HG02884 (cell line): Measurements from ENCODE around the gene CSMD2.

ENCODE experiments used
- ATAC-seq: cut with Tn5 transposase; IDR thresholded peaks from one replicate; pipeline ENCODE4 v1.9.1; 2021; ENCODE audit warnings: mild to moderate bottlenecking, moderate library complexity; ENCODE audit not compliant: unreplicated experiment

The CSMD2 gene

GRCh38 chr1:33781652-33782051 is 383.4 kb downstream of the CSMD2 start:
- ATAC-seq: no peak

GRCh38 chr1:33777337-33777736 is 387.7 kb downstream of the CSMD2 start:
- no peak for ATAC-seq

- ATAC-seq: no peak
Measured at GRCh38 chr1:33768821-33769220, 396.2 kb downstream of the CSMD2 start.

GRCh38 chr1:33768106-33768505 is 396.9 kb downstream of the CSMD2 start:
- no peak for ATAC-seq

GRCh38 chr1:33764149-33764548 is 400.9 kb downstream of the CSMD2 start:
- ATAC-seq: no peak

- ATAC-seq: no peak
Measured at GRCh38 chr1:33763406-33763805, 401.6 kb downstream of the CSMD2 start.

GRCh38 chr1:33762962-33763361 is 402.1 kb downstream of the CSMD2 start:
- ATAC-seq: no peak

- ATAC-seq: no peak
Measured at GRCh38 chr1:33762109-33762830, 402.8 kb downstream of the CSMD2 start.

- ATAC-seq: no peak
Measured at GRCh38 chr1:33758698-33759097, 406.3 kb downstream of the CSMD2 start.

- ATAC-seq: no peak
Measured at GRCh38 chr1:33753087-33753856, 411.8 kb downstream of the CSMD2 start.

- ATAC-seq: no peak
Measured at GRCh38 chr1:33745942-33746341, 419.1 kb downstream of the CSMD2 start.

GRCh38 chr1:33743221-33743998 is 421.6 kb downstream of the CSMD2 start:
- ATAC-seq: no peak

- no peak for ATAC-seq
Measured at GRCh38 chr1:33742663-33743062, 422.4 kb downstream of the CSMD2 start.

GRCh38 chr1:33741749-33742148 is 423.3 kb downstream of the CSMD2 start:
- ATAC-seq: no peak

- ATAC-seq: no peak
Measured at GRCh38 chr1:33740040-33740744, 424.8 kb downstream of the CSMD2 start.

- ATAC-seq: no peak
Measured at GRCh38 chr1:33738976-33739375, 426.1 kb downstream of the CSMD2 start.

GRCh38 chr1:33738536-33738935 is 426.5 kb downstream of the CSMD2 start:
- ATAC-seq: no peak

GRCh38 chr1:33736496-33736895 is 428.5 kb downstream of the CSMD2 start:
- ATAC-seq: no peak

- no peak for ATAC-seq
Measured at GRCh38 chr1:33735624-33736023, 429.4 kb downstream of the CSMD2 start.

- ATAC-seq: no peak
Measured at GRCh38 chr1:33727310-33727709, 437.7 kb downstream of the CSMD2 start.

- ATAC-seq: no peak
Measured at GRCh38 chr1:33726274-33726804, 438.7 kb downstream of the CSMD2 start.
